ENCODE results near the gene CLC. TPM values are rescaled to one million over a fixed set of nuclear protein-coding genes. Genes with fewer than 3 reads are reported as not detected.

CLC gene
- total and polyA plus RNA-seq, 2 of the 13 experiments (the other 11 are each of a cell fraction or from before 2014, with no cell fraction given): not detected

GRCh38 chr19:39738814-39739213 is 985 bp upstream of the CLC start:
- intact Hi-C loops (cut with micrococcal nuclease; ENCODE audit: unreplicated experiment) (no loop called here), in situ Hi-C loops (cut with HindIII; ENCODE audit: extremely low pct_ligation_motif_present, low pct_unique_long_range_greater_than_20kb) (no loop called here)
- Histone ChIP-seq H2AFZ (ENCODE audit: low read length) (no peak overlapping the region), H3K9ac (ENCODE audit: insufficient read depth, low read depth, low read length) (no peak overlapping the region), H3K27ac (ENCODE audit: extremely low read length, insufficient read depth, low read length) (no peak overlapping the region), H3K79me2 (ENCODE audit: insufficient read depth, low read length) (no peaks in the 10 kb centered on the region), H3K4me3 (replicated peaks in 1 of 3; ENCODE audit: insufficient read depth in 1 of 3, low read depth in 2 of 3, low read length in 3 of 3) (no peak overlapping the region), H3K4me2 (ENCODE audit: low read depth, low read length) (no peak overlapping the region), H3K4me1 (ENCODE audit: insufficient read depth, low read length) (no peaks in the 10 kb centered on the region), H4K20me1 (ENCODE audit: insufficient read depth, low read length) (no peaks in the 10 kb centered on the region), H3K9me3 (ENCODE audit: low read length) (no peaks in the 10 kb centered on the region), H3K27me3 (ENCODE audit: control insufficient read depth in 1 of 2, insufficient read depth in 2 of 2, low read length in 2 of 2) (peaks cover 3 to 13% of the 10 kb centered on the region in 2 experiments; a peak in 1 of 5 replicates), H3K36me3 (replicated peaks in 1 of 2; ENCODE audit: control insufficient read depth in 1 of 2, insufficient read depth in 2 of 2, low read length in 2 of 2) (no peaks in the 10 kb centered on the region)
- BruUV-seq (replicated peaks): no TSS peak
- CTCF ChIA-PET (ENCODE audit: low intra/inter-chr PET ratio, low total read pairs): no interaction called here
- no peak for FAIRE-seq
- no peak for DNase-seq (ENCODE audit: low spot score)
- TF ChIP-seq CENPT (CRISPR knock-in tag; IDR thresholded peaks at IDR 0.05; ENCODE audit: low read depth) (no peak), CERS6 (CRISPR knock-in tag; IDR thresholded peaks at IDR 0.05) (no peak), FLYWCH1 (CRISPR knock-in tag; IDR thresholded peaks at IDR 0.05) (no peak), ZSCAN25 (CRISPR knock-in tag; IDR thresholded peaks at IDR 0.05) (no peak), NR2F2 (IDR thresholded peaks at IDR 0.05; ENCODE audit: borderline replicate concordance, low read depth) (no peak), ZNF17 (CRISPR knock-in tag; IDR thresholded peaks at IDR 0.05) (no peak), KLF16 (CRISPR knock-in tag; IDR thresholded peaks at IDR 0.05) (no peak)
- TF ChIP-seq, protein P1, sequence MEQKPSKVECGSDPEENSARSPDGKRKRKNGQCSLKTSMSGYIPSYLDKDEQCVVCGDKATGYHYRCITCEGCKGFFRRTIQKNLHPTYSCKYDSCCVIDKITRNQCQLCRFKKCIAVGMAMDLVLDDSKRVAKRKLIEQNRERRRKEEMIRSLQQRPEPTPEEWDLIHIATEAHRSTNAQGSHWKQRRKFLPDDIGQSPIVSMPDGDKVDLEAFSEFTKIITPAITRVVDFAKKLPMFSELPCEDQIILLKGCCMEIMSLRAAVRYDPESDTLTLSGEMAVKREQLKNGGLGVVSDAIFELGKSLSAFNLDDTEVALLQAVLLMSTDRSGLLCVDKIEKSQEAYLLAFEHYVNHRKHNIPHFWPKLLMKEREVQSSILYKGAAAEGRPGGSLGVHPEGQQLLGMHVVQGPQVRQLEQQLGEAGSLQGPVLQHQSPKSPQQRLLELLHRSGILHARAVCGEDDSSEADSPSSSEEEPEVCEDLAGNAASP (CRISPR knock-in tag; IDR thresholded peaks at IDR 0.05; ENCODE audit: borderline replicate concordance): no peak
- POLR2A ChIA-PET: no interaction called here
- no peak for ATAC-seq
- WGBS (ENCODE audit: low lambda C conversion rate): 0% methylated on average over 3 of the region's 3 CpGs
